ENCODE data around the gene HCRT.
"Not testable (repeated sequence)": the region's sequence is repeated elsewhere in the genome, so short reads cannot be mapped to it uniquely, and the experiment has no call there.

HCRT gene

DNA sequence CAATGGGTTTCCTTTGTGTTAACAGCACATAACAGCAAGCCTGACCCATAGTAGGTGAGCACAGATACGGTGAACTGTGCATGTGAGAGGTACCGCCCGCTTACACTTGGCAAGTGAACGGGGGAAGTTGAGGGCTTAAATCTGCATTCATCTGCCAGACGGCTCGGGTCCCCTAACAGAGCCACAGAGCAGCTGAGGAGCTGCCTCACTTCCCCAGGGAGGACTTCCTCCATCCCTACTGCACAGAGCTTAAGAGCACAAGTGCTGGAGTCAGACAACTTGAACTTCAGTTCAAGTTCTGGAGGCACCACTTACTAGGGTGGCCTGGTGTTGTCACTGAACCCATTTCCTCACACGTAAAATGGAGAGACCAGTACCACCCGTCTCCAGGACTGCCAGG lies 43.9 kb downstream of the HCRT start:
- no peak for DNase-seq (ENCODE audit: low read depth in 2 of 3, low spot score in 2 of 3)

DNA sequence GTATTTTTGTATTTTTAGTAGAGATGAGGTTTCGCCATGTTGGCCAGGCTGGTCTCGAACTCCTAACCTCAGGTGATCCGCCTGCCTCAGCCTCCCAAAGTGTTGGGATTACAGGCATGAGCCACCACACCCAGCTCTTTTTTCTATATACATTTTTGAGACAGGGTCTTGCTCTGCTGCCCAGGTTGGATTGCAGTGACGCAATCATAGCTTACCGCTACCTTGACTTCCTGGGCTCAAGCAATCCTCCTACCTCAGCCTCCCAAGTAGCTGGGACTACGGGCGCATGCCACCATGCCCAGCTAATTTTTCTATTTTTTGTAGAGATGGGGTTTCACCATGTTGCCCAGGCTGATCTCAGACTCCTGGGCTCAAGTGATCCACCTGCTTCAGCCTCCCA lies 44.6 kb downstream of the HCRT start:
- DNase-seq (ENCODE audit: low read depth in 2 of 3, low spot score in 2 of 3), result not testable (repeated sequence)

DNA sequence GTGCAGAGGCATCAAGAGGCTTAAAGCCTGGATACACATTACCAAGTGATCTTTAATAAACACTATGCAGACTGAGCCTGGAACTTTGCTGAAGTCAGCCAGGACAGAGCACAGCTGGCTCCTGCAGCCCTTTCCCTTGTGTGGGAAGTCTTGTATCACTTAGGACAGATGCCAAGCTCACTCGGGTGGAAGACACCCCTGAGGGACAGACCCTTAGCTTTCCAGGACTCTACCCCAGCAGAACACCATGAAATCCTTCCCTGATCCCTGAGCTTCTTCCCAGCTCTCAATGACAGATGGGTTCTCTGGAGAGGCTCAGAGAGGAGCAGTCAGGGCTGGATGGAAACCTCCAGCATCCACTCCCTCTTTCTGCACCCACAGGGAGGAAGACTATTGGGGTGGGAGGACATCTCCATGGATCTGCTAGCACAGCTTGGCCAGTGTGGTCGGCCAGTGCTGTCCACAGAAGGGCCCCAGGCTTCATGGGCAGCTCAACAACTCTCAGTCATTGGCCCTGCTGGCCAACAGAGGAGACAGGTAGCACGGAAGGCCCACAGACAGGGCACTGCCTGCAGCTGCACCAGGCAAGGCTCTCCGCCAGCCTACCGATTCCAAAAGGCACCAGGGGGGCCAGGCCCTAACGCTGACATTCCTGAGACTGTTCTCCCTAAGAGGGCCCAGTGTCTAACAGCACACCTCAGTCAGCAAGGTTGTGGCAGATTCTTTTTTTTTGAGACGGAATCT lies 46.3 kb downstream of the HCRT start:
- no peak for DNase-seq (ENCODE audit: low read depth in 2 of 3, low spot score in 2 of 3)

DNA sequence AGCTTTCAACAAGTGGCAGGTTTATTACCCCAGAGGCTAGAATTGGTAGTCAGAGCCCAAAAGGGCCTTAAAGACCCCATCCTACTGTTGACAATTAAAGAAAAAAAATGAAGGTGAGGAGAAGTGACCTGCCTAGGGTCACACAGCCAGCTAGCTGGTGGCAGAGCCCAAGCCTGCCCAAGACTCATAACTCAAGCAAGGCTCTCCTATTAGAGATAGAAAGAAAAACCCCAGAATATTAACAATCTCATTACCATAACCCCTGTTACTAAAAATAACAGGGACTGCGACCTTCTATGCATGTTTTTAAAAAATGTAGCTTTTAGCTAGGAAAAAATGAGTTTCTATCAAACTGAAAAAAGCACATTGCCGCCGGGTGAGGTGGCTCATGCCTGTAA lies 48.6 kb downstream of the HCRT start:
- no peak for DNase-seq (ENCODE audit: low read depth in 2 of 3, low spot score in 2 of 3)

DNA sequence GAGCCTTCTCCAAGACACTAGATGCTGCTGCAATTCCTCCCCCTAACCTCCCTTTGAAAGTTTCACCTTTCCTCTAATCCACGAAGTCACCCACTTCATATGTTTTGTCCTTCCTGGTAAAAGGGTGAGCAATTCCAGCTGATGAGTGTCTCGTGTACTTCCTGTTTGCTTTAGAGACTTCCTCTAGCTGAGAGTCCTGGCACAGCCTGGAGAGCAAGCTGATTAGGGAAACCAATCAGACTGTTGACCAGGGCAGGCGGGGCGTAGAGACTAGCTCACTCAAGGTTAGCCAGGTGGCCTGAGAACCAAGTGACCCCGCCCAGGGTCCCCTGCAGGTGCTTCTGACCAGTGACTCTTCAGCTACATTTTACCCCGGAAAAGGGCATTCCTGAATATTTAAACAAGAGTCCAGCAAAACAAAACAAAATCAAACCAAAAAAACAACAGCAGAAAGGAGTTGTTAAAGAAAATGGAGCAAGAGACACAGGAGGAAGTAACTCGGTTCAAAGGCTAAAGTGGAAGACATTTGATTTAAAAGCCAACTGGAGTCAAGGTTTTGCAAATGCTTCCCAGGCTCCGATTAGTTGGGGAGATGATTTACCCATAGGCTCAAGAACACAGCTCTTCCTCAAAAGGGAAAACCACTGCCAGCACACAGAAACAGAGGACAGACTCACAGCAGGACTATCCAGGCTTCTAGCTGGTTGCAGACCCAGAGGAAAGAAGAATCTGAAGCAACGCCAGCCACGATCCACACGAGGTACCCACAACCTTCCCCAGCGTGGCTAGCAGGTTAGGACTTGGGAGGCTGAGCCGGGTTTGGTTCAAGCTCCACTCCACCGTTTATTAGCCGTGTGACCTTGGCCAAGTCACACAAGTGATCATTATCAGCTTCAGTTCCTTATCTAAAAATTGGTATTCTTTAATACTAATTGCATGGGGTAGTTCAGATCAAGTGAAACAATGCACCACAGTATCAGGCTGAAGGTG lies 49.3 kb downstream of the HCRT start:
- DNase-seq (ENCODE audit: low read depth in 2 of 3, low spot score in 2 of 3), result no peak

DNA sequence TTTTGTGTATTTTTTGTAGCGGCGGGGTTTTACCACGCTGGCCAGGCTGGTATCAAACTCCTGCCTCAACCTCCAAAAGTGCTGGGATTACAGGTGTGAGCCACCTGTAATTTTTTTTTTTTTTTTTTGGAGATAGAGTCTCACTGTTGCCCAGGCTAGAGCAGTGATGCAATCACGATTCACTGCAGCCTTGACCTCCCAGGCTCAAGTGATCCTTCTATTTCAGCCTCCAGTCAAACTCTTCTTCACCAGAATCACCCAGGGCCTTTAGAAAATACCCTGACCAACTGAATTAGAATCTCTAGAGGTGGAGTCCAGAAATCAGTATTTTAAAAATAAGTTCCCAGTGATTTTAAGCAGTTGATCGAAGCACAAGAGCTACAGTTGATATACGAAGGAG lies 50.1 kb downstream of the HCRT start:
- no peak for DNase-seq (ENCODE audit: low read depth in 2 of 3, low spot score in 2 of 3)
